Left cardiac atrium (tissue), 4 donors: ENCODE results near the gene NGDN. TPM values are rescaled to one million over a fixed set of nuclear protein-coding genes. Genes with fewer than 3 reads are reported as not detected.
"Not testable (repeated sequence)": the region's sequence is repeated elsewhere in the genome, so short reads cannot be mapped to it uniquely, and the experiment has no call there.

Source experiments
- ATAC-seq, 2 donors: fragments of 200-7000 bp; cut with Tn5 transposase; one replicate each; pipeline ENCODE4 v1.9.1; 2020; ENCODE audit warnings: mild to moderate bottlenecking in 2 of 2, moderate library complexity in 2 of 2
- DNase-seq: peaks from one replicate; pipeline ENCODE4 v3.0.0-alpha.2; 2020
- intact Hi-C, 2 donors: fragments of 100-400 bp; cut with DNase I; formaldehyde crosslinking; loops; one replicate each; pipeline versions ENCODE4 v1.14.1 to v1.15.1; 2022 to 2023
- long read RNA-seq: library from polyadenylated mRNA; unstranded; transcript quantifications from one replicate; pipeline ENCODE4 v2.0.0, GENCODE V29; 2021
- total RNA-seq, 2 donors: library from RNA; stranded (reverse); fragmentation: NEBNext Ultra II Directional; extraction: Animal tissue kit (Norgen Biotek cat#: 25700); gene quantifications; one replicate each; pipeline ENCODE4 v1.2.1, GENCODE V29; 2021
- donor health status: DM: no; HTN: yes; CAD: no.
- donor health status: DM: no; HTN: yes; CAD: no; lungs with severe emphysema.
- donor health status: DM: yes; HTN: yes; CAD: no.
- donor health status: Dilated cardiomyopathy.

Gene NGDN, protein sequence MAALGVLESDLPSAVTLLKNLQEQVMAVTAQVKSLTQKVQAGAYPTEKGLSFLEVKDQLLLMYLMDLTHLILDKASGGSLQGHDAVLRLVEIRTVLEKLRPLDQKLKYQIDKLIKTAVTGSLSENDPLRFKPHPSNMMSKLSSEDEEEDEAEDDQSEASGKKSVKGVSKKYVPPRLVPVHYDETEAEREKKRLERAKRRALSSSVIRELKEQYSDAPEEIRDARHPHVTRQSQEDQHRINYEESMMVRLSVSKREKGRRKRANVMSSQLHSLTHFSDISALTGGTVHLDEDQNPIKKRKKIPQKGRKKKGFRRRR
- 10 to 100 TPM; 20.1 to 23.6 TPM for total RNA-seq
- long read RNA-seq, transcript NGDN-202 (11 exons, 1,143 nt), result major isoform, 21 of 31 reads
- long read RNA-seq, partial matches to known transcripts, result 2 of 31 reads
- long read RNA-seq, other reads (novel, unspliced or antisense), result 7 of 31 reads

DNA sequence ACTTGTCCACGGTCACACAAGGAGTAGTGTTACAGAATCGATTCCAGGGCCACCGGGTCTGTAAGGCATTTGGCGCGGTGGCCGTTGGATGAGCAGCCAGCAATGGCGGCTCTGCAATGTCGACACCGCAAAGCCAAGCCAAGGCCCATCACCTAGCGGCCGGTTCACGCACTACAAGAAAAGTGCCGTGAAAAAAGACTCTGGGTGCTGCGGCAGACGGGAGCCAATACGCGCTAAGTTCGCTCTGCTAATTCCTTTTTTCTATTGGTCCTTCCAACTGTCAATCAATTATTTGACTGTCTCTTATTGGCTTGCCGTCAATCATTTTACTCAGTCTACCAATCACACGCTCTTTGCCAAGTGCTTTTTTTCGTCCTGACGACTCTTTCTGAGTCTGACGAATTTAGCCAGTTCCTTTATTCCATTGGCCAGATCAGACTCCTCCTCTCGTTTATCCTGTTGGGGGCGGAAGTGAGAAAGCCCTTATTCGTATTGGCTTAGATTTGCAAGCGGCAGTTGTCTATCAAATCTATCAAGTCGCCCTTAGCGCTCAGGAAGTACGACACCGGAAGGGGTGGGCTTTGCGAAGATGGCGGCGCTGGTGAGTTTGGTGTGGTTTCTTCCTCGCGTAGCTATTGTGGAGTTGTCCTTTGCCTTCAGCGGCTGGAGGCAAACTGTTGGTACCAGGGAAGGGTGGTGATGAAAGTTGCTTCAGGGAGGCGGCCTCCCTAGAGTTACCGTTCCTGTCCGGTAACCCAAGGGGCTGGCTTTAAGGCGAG lies at the start of gene NGDN:
NGDN (plus strand) TSS at position 577 of the 779 bp plus-strand sequence; CDS start at position 590, 13 bp downstream.
- peak; percentile 93 for DNase-seq
- intact Hi-C loops, result loop anchor here in 1 of 2 donors (5.0 kb wide), 1 partner anchor 147 kb away; the partner anchor contains the start of gene PABPN1
- ATAC-seq, result peak; percentile 95 to 97

GRCh38 chr14:23421594-23421993 lies 47.9 kb upstream of the NGDN start:
- DNase-seq (no peak), ATAC-seq (no peak)
- intact Hi-C loops, result no loop called here

- ATAC-seq (no peak), DNase-seq (no peak)
- intact Hi-C loops, result no loop called here
These were observed 45.8 kb upstream of the NGDN start for GRCh38 chr14:23423657-23424056.

GRCh38 chr14:23425169-23425568 lies 44.3 kb upstream of the NGDN start:
- intact Hi-C loops, result no loop called here
- ATAC-seq, result no peak
- no peak for DNase-seq

GRCh38 chr14:23425798-23426197 lies 43.7 kb upstream of the NGDN start:
- intact Hi-C loops, ATAC-seq, DNase-seq: not testable (repeated sequence)

- DNase-seq (no peak), ATAC-seq (no peak)
- intact Hi-C loops, result no loop called here
These were observed 40.6 kb upstream of the NGDN start for GRCh38 chr14:23428686-23429495.

DNA sequence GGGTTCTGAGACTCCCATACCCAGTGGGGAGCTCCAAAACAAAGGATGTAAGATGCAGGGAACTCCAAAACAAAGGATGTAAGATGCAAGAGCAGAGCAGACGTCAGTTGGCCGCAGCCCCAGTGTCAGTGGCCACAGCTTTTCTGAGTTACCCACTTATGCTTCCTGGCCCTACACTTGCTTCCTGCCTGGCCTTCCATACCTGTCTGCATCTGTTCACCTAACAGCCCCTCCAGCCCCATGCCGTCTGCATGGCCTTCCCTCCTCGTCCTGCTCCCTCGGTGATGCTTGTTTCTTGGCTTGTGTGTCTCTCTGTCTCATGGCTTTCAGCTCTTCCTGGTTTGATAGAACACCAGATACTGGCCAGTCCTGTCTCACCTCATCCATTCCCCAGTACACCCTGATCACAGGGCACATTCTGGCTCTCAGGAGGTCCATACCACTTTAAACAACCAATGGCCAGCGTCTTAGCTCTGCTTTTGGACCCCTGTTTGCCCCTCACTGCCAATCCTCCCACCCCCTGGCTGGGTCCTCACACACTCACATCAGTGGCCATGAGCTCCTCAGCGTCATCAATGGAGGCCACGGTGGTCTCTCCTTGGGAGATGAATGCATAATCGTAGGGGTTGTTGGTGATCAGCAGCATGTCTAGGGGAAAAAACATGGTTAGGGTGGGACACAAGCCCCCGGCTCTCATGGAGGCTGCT lies 39.3 kb upstream of the NGDN start:
- intact Hi-C loops, result no loop called here
- ATAC-seq (no peak), DNase-seq (no peak)

GRCh38 chr14:23430723-23431085 lies 38.8 kb upstream of the NGDN start:
- intact Hi-C loops, result no loop called here
- DNase-seq (no peak), ATAC-seq (no peak)

- ATAC-seq, result no peak
These were observed 38.0 kb upstream of the NGDN start for GRCh38 chr14:23431486-23431885.

DNA sequence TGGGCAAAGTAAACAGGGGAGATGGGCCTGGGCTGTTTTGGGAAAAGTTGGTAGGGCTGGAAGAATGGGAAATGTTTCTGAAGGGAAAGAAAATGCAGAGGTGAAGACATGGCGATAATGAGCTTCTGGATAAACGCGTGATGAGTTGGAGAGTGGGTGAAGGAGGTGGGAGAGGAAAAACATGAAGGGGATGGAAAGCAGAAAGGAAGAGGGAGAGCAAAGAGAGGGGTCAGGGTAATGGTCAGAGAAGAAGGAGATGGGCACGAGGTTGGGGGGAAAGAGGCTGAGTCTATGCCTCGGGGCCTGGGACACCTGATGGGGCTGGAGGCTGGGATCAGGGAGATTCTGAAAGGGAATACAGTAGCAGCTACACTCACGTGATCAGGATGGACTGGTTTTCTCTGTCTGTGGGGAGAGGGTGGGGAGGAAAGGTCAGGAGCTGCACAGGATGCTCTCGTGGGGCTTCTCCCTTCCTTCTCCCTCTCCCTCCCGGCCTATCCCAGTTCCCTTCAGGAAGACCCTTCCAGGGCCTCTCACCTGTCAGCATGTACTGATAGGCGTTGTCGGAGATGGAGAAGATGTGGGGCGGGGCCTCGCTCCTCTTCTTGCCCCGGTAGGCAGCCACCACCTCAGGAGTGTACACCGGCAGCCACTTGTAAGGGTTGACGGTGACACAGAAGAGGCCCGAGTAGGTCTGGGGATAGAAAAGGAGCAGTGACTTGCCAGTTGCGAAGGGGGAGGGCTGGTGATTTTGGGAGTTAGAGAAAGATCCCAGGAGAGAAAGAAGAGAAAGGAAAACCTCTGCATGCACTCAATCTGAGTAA lies 37.2 kb upstream of the NGDN start:
- no peak for DNase-seq
- intact Hi-C loops, result no loop called here
- ATAC-seq, result no peak

More at GRCh38 chr14:23431486-23431885, 38.0 kb upstream of the NGDN start:
- no peak for DNase-seq
- intact Hi-C loops, result no loop called here

DNA sequence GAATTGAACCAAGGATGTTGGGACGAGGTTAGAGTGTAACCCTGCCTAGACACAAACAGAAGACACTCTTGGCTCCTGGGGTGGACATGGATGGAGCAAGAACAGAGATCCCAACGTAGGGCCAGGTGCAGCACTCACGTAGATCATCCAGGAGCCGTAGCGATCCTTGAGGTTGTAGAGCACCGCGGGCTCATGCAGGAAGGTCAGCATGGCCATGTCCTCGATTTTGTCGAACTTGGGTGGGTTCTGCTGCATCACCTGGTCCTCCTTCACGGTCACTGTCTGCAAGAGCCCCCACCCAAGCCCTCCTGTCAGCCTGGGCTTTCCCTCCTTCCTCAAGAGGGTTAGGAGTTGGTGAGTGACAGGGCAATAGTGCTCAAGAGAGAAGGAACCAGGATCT lies 36.6 kb upstream of the NGDN start:
- intact Hi-C loops, result no loop called here
- ATAC-seq (no peak), DNase-seq (no peak)

DNA sequence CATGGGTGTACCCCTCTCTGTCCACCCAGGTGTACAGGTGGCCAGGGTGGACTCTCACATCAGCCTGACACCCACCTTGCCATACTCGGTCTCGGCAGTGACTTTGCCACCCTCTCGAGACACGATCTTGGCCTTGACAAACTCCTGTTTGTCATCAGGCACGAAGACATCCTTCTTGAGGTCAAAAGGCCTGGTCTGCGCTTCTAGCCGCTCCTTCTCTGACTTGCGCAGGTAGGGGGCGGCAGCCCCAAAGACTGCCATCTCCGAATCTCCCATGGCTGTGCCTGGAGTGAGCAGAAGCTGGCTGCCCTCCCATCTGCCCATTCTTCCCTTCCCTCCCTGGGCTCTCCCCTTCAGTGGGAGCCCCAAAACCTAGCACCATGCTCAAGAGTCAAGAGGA lies 36.0 kb upstream of the NGDN start:
- DNase-seq, result no peak
- intact Hi-C loops, result no loop called here
- ATAC-seq, result no peak

DNA sequence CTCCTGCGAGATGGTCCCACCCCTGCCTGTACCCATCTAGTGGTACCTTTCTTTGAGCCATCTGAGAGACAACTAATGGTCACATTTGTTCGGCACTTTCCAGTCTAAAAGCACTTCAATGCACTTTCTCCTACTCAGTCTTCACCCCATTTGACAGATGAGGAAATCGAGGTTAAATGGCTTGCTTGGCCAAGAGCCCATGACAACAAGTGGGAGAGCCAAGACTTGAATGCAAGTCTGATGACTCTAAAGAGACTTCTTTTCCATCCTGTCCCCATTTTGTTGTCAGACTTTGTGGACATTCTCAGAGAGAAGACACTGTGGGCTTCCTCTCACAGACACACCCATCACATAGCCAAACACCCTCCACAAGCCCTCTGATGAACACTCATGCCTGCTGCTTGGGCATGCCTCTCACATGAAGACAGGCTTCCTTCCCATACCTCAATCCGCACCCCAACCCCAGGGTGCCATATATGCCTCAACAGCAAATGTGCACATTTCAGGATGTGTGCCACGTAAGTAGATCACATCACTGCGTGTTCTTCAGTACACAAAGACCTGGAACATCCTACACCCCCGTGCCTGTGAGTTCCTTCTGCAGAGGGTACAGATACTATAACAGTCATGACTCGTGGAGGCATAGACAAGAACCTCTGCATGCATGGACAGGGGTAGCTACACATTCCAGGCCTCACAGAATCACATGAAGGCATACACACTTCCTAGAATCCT lies 34.8 kb upstream of the NGDN start:
- no peak for DNase-seq
- no peak for ATAC-seq
- intact Hi-C loops, result no loop called here

DNA sequence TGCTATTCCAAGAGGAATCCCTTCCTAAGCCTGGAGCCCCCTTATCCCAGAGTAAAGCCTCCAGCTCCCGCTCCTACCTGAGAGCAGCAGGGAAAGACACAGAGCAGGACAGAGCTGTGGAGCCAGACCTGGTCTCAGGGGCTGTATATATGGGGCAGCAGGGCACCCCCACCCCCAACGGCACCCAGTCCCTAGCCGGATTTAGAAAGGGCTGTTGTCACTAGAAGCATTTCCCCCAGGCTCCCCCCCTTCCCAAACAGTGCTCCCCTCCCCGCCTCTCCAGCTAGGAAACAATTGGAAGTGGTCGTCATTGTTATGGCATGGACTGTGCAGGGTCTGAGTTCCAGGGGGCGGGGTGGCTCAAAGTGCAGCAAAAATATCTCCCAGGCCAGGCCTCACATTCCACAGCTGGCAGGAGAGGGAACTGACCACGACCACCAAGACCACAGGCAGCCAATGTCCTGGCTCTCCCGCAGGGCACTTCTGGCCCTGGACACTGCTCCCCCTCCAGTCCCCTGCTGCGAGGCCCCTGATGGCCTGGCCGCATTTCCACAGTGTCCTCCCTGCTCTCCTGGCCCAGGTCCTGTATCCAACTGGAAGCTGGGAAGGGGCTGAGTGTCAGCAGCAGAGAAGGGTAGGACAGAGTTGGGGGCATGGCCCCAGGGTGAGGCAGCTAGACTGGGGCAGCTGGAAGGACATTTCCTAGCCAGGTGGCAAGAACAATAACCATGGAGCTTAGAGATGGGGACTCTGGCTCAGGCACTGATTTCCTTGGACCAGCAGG lies 33.8 kb upstream of the NGDN start, which contains the start of gene MYH7:
MYH7 (minus strand) TSS at position 118 of the 784 bp plus-strand sequence. CDS start 1,928 bp downstream, outside the sequence.
- peak; percentile 13 to 18 for ATAC-seq
- intact Hi-C loops, result no loop called here
- no peak for DNase-seq

DNA sequence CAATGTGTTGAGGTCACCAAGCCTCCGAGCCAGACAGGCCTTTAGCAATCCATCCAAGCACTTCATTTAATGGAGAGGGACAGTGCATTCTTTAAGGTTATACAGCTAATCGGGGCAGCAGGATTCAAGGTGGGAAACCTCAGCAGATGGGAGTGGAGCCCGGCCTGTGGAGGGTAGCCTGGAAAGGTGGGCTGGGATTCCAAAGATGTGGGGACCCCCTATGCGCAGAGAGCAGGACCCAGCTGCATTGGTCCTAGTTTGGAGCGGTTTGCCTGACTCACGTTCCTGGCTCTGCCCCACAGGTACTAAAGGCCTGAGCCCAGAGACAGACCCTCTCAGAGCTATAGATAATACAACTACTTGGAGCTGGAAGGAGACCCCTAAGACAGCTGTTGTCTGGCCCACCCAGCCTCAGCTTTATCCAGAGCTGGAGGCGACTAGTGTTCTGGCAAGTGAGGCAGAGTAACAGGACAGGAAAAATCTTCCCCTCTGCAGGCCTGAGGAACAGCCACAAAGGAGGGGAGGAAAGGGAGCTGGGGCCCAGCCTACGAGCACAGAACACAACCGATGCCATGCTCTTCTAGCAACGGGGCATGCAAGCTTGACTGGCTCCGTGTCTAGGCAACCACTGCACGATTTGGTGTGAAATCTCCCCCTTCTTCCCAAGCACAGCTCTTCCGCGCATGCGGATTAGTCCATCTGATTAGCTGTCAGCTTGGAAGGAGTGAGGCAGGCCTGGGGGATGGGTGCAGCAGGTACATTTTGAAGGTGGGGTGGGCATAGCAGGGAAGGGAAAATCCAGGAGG lies 33.0 kb upstream of the NGDN start:
- ATAC-seq (peak in 1 of 2 donors; percentile 2), DNase-seq (no peak)
- intact Hi-C loops, result no loop called here
